HEK293 (cell line): ENCODE results near the gene MEIG1.

ENCODE experiments used
- CTCF ChIA-PET: fragments of 350-600 bp; formaldehyde crosslinking; extraction: SDS; loops from one replicate; lab custom pipeline; 2021; ENCODE audit warnings: antibody characterized with exemption; lab: Yijun Ruan, JAX
- POLR2A ChIA-PET: fragments of 300-600 bp; formaldehyde crosslinking; extraction: SDS; loops from one replicate; lab custom pipeline; 2020; ENCODE audit warnings: antibody characterized with exemption, inconsistent platforms; lab: Yijun Ruan, JAX
- H3K27ac ChIP-seq: fragments of 200-500 bp; sonication (Bioruptor generic); 2 replicates; pipeline ENCODE4 v1.5.1; 2014; ENCODE audit warnings: low read depth, low read length, control low read depth, inconsistent platforms; ENCODE audit errors: extremely low read depth
- H3K36me3 ChIP-seq, 2 experiments: fragments of 200-500 bp in 1 of 2; sonication (Bioruptor generic) in 1 of 2; 1 replicate in 1 of 2; 2 replicates in 1 of 2; pipeline ENCODE4 v1.5.1; 2014 to 2017; ENCODE audit warnings: inconsistent platforms in 2 of 2, low read length in 2 of 2; ENCODE audit not compliant: control insufficient read depth in 2 of 2, insufficient read depth in 1 of 2
- H3K4me1 ChIP-seq: fragments of 200-500 bp; sonication (Bioruptor generic); 2 replicates; pipeline ENCODE4 v1.5.1; 2014; ENCODE audit warnings: mild to moderate bottlenecking, low read length, inconsistent platforms; ENCODE audit not compliant: control insufficient read depth, insufficient read depth
- H3K4me3 ChIP-seq: 2 replicates; pipeline ENCODE4 v1.5.1; 2011; ENCODE audit warnings: low read depth, mild to moderate bottlenecking, control low read depth, low read length, moderate library complexity
- H3K9me3 ChIP-seq: fragments of 200-500 bp; sonication (Bioruptor generic); 2 replicates; pipeline ENCODE4 v1.5.1; 2014; ENCODE audit warnings: low read depth, low read length, inconsistent platforms; ENCODE audit not compliant: control insufficient read depth, insufficient read depth
- BCL11B ChIP-seq: fragments of 450-650 bp; formaldehyde crosslinking; IDR thresholded peaks from 2 replicates; pipeline ENCODE4 v1.5.1; 2016; ENCODE audit warnings: low read depth, missing biosample characterization, missing genetic modification characterization
- RBAK ChIP-seq: fragments of 450-650 bp; formaldehyde crosslinking; IDR thresholded peaks from 2 replicates; pipeline ENCODE4 v1.5.1; 2016; ENCODE audit warnings: missing biosample characterization, missing genetic modification characterization
- ZBTB8A ChIP-seq: fragments of 450-650 bp; formaldehyde crosslinking; IDR thresholded peaks from 2 replicates; pipeline ENCODE4 v1.5.1; 2016; ENCODE audit warnings: missing biosample characterization, missing genetic modification characterization
- ZFHX2 ChIP-seq: fragments of 450-650 bp; formaldehyde crosslinking; conservative IDR thresholded peaks from 2 replicates; pipeline ENCODE4 v1.5.1; 2016; ENCODE audit warnings: missing biosample characterization, missing genetic modification characterization
- ZFP41 ChIP-seq: fragments of 450-650 bp; formaldehyde crosslinking; IDR thresholded peaks from 2 replicates; pipeline ENCODE4 v1.5.1; 2016; ENCODE audit warnings: missing biosample characterization, missing genetic modification characterization, borderline replicate concordance
- ZIC2 ChIP-seq: fragments of 450-650 bp; formaldehyde crosslinking; IDR thresholded peaks from 2 replicates; pipeline ENCODE4 v1.5.1; 2016; ENCODE audit warnings: missing biosample characterization, missing genetic modification characterization
- ZNF138 ChIP-seq: fragments of 450-650 bp; formaldehyde crosslinking; IDR thresholded peaks from 2 replicates; pipeline ENCODE4 v1.5.1; 2016; ENCODE audit warnings: missing biosample characterization, missing genetic modification characterization, borderline replicate concordance
- ZNF146 ChIP-seq: fragments of 450-650 bp; formaldehyde crosslinking; IDR thresholded peaks from 2 replicates; pipeline ENCODE4 v1.5.1; 2016; ENCODE audit warnings: missing biosample characterization, missing genetic modification characterization
- ZNF157 ChIP-seq: fragments of 450-650 bp; formaldehyde crosslinking; IDR thresholded peaks from 2 replicates; pipeline ENCODE4 v1.5.1; 2016; ENCODE audit warnings: missing biosample characterization, missing genetic modification characterization
- ZNF174 ChIP-seq: fragments of 450-650 bp; formaldehyde crosslinking; IDR thresholded peaks from 2 replicates; pipeline ENCODE4 v1.5.0; 2017; ENCODE audit warnings: missing biosample characterization, mild to moderate bottlenecking, missing genetic modification characterization
- ZNF202 ChIP-seq: fragments of 450-650 bp; formaldehyde crosslinking; IDR thresholded peaks from 2 replicates; pipeline ENCODE4 v1.5.1; 2016; ENCODE audit warnings: missing biosample characterization, missing genetic modification characterization, borderline replicate concordance
- ZNF266 ChIP-seq: fragments of 450-650 bp; formaldehyde crosslinking; IDR thresholded peaks from 2 replicates; pipeline ENCODE4 v1.5.1; 2016; ENCODE audit warnings: missing biosample characterization, missing genetic modification characterization, low read depth
- ZNF354C ChIP-seq: fragments of 450-650 bp; formaldehyde crosslinking; IDR thresholded peaks from 2 replicates; pipeline ENCODE4 v1.5.1; 2016; ENCODE audit warnings: missing biosample characterization, missing genetic modification characterization, low read depth, borderline replicate concordance
- ZNF391 ChIP-seq: fragments of 450-650 bp; formaldehyde crosslinking; IDR thresholded peaks from 2 replicates; pipeline ENCODE4 v1.5.1; 2016; ENCODE audit warnings: low read depth, missing biosample characterization, missing genetic modification characterization, borderline replicate concordance
- ZNF514 ChIP-seq: fragments of 450-650 bp; formaldehyde crosslinking; IDR thresholded peaks from 2 replicates; pipeline ENCODE4 v1.5.1; 2016; ENCODE audit warnings: missing biosample characterization, missing genetic modification characterization
- ZNF518A ChIP-seq: fragments of 450-650 bp; formaldehyde crosslinking; conservative IDR thresholded peaks from 2 replicates; pipeline ENCODE4 v1.5.1; 2016; ENCODE audit warnings: low read depth, missing biosample characterization, missing genetic modification characterization
- ZNF529 ChIP-seq: fragments of 450-650 bp; formaldehyde crosslinking; IDR thresholded peaks from 2 replicates; pipeline ENCODE4 v1.5.1; 2017; ENCODE audit warnings: missing genetic modification characterization, missing biosample characterization; ENCODE audit not compliant: insufficient replicate concordance
- ZNF544 ChIP-seq: fragments of 450-650 bp; formaldehyde crosslinking; IDR thresholded peaks from 2 replicates; pipeline ENCODE4 v1.5.0; 2017; ENCODE audit warnings: missing biosample characterization, missing genetic modification characterization
- ZNF658 ChIP-seq: fragments of 450-650 bp; formaldehyde crosslinking; IDR thresholded peaks from 2 replicates; pipeline ENCODE4; 2016; ENCODE audit warnings: missing biosample characterization, missing genetic modification characterization
- ZNF692 ChIP-seq: fragments of 450-650 bp; formaldehyde crosslinking; IDR thresholded peaks from 2 replicates; pipeline ENCODE4 v1.5.1; 2016; ENCODE audit warnings: missing biosample characterization, missing genetic modification characterization
- ZSCAN23 ChIP-seq: fragments of 450-650 bp; formaldehyde crosslinking; IDR thresholded peaks from 2 replicates; pipeline ENCODE4 v1.5.1; 2016; ENCODE audit warnings: missing biosample characterization, missing genetic modification characterization
- ZSCAN30 ChIP-seq: fragments of 450-650 bp; IDR thresholded peaks from 2 replicates; pipeline ENCODE4 v1.5.1; 2018; ENCODE audit warnings: missing biosample characterization, mild to moderate bottlenecking, missing genetic modification characterization, moderate library complexity
- TF ChIP-seq, protein P1 (sequence below): sonication (generic); formaldehyde crosslinking; IDR thresholded peaks from 2 replicates; pipeline ENCODE4 v1.8.1; 2022; ENCODE audit warnings: mild to moderate bottlenecking, moderate library complexity, missing genetic modification reagents
- TF ChIP-seq, protein P2 (sequence below): fragments of 450-650 bp; formaldehyde crosslinking; IDR thresholded peaks from 2 replicates; pipeline ENCODE4 v1.5.1; 2016; ENCODE audit warnings: missing biosample characterization, missing genetic modification characterization

MEIG1 gene

DNA sequence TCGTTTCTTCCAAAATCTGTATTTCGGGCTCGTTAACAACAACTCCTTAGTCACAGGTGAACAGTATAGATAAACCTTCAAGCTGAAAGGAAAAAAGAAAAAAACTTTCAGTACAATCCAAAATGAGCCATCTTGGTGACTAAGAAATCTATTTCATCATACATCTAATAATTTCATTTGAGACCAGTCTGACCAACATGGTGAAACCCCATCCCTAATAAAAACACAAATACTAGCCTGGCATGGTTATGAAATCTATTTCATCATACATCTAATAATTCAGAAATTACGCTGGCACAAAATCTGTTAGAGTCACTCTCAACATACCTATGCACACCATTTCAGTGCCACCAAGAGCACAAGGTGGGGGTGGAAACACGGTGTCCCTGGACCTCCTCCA, 14.1 kb upstream of the MEIG1 start (continued):
- TF ChIP-seq, protein P1, sequence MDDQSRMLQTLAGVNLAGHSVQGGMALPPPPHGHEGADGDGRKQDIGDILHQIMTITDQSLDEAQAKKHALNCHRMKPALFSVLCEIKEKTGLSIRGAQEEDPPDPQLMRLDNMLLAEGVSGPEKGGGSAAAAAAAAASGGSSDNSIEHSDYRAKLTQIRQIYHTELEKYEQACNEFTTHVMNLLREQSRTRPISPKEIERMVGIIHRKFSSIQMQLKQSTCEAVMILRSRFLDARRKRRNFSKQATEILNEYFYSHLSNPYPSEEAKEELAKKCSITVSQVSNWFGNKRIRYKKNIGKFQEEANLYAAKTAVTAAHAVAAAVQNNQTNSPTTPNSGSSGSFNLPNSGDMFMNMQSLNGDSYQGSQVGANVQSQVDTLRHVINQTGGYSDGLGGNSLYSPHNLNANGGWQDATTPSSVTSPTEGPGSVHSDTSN = no peak
- TF ChIP-seq ZNF514 (no peak), ZNF391 (tag by site-specific recombination) (no peak), ZSCAN23 (tag by site-specific recombination) (no peak), ZBTB8A (tag by site-specific recombination) (no peak), ZNF138 (tag by site-specific recombination) (no peak), ZSCAN30 (tag by site-specific recombination) (no peak), ZNF354C (tag by site-specific recombination) (no peak), ZNF266 (no peak), ZNF658 (tag by site-specific recombination) (no peak), ZNF692 (no peak)

- TF ChIP-seq ZNF157 (tag by site-specific recombination) = no peak
- TF ChIP-seq RBAK (tag by site-specific recombination) = peak; percentile 67; the same call in 1 of the 2 replicates
- Histone ChIP-seq H3K9me3 (no peaks in the 10 kb centered on the region), H3K36me3 (peaks cover 30 to 57% of the 10 kb centered on the region in 2 experiments; a peak in 2 of 3 replicates), H3K4me3 (no peak overlapping the region), H3K27ac (no peak overlapping the region), H3K4me1 (no peaks in the 10 kb centered on the region)
- POLR2A ChIA-PET = no interaction called here
- CTCF ChIA-PET = interaction anchor here (0.6 kb wide), 1 partner anchor 25 kb away, joined by 5 read pairs; no protein-coding TSS in a partner anchor
These were observed 11.9 kb upstream of the MEIG1 start for GRCh38 chr10:14947268-14947667.

DNA sequence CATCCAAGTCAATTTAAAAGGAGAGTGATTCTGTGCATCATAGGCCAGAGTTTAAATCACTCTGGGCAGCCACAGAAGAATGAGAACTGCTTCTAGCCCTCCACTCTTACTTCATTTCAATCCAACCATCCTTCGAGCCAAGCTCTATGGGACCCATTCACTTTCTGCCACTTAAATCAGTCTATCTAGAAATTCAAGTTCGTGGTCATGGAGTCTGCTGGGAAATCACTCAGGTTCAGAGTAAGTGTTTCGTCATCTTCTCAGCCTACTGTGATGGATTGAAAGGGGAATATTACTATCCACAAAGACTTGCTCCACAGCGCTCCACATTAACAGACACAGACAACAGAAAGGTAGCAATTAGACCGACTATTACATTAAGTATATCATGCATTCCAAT, 9.9 kb upstream of the MEIG1 start:
- ChIA-PET POLR2A (interaction anchor here (1.5 kb wide), 1 partner anchor 71 kb away, joined by 10 read pairs; the partner anchor contains the start of gene SUV39H2), CTCF (interaction anchor here (0.9 kb wide), 1 partner anchor 47 kb away, joined by 3 read pairs; no protein-coding TSS in a partner anchor)
- Histone ChIP-seq H3K36me3 (peaks cover 27 to 44% of the 10 kb centered on the region in 2 experiments; a peak in 2 of 3 replicates), H3K4me1 (0 out of 2 replicates have a peak, but pooled peaks cover 2% of the 10 kb centered on the region), H3K4me3 (no peak overlapping the region), H3K27ac (no peak overlapping the region), H3K9me3 (no peaks in the 10 kb centered on the region)
- TF ChIP-seq ZNF202 (tag by site-specific recombination) (no peak), ZIC2 (tag by site-specific recombination) (no peak), BCL11B (no peak), ZFHX2 (no peak), ZNF174 (tag by site-specific recombination) (no peak), ZNF518A (tag by site-specific recombination) (no peak), ZNF529 (no peak), ZNF146 (tag by site-specific recombination) (no peak), ZNF544 (no peak), ZFP41 (tag by site-specific recombination) (no peak)
- TF ChIP-seq, protein P2, sequence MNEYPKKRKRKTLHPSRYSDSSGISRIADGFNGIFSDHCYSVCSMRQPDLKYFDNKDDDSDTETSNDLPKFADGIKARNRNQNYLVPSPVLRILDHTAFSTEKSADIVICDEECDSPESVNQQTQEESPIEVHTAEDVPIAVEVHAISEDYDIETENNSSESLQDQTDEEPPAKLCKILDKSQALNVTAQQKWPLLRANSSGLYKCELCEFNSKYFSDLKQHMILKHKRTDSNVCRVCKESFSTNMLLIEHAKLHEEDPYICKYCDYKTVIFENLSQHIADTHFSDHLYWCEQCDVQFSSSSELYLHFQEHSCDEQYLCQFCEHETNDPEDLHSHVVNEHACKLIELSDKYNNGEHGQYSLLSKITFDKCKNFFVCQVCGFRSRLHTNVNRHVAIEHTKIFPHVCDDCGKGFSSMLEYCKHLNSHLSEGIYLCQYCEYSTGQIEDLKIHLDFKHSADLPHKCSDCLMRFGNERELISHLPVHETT (tag by site-specific recombination) = no peak
